Activated T-helper 2 cell treated with anti-CD3 and anti-CD28 coated beads, Interferon-gamma antibody, Interleukin-2, Interleukin-4, amounts not matched to agents 10 μg/mL and 5 μg/mL and 100 μg/mL, durations not matched to agents 14 hours and 24 hours and 36 hours (primary cell): ENCODE measurements around the gene SLC25A24. TPM values are rescaled to one million over a fixed set of nuclear protein-coding genes. Genes with fewer than 3 reads are reported as not detected.
"Not testable (repeated sequence)": the region's sequence is repeated elsewhere in the genome, so short reads cannot be mapped to it uniquely, and the experiment has no call there.

Source experiments
- DNase-seq: peaks from one replicate; pipeline ENCODE4 v3.0.0; 2021; ENCODE audit warnings: low spot score
- H3K27ac Mint-ChIP-seq: one replicate; pipeline ENCODE4 v1.8.0; 2021; ENCODE audit warnings: mixed read lengths
- H3K27me3 Mint-ChIP-seq: one replicate; pipeline ENCODE4 v1.8.0; 2021; ENCODE audit warnings: low read depth, mixed read lengths
- H3K36me3 Mint-ChIP-seq: one replicate; pipeline ENCODE4 v1.8.0; 2021; ENCODE audit warnings: low read depth, mixed read lengths
- H3K4me1 Mint-ChIP-seq: one replicate; pipeline ENCODE4 v1.8.0; 2021; ENCODE audit warnings: low read depth, mixed read lengths
- H3K4me3 Mint-ChIP-seq: one replicate; pipeline ENCODE4 v1.8.0; 2021; ENCODE audit warnings: low read depth, mild to moderate bottlenecking, moderate library complexity, mixed read lengths
- H3K9me3 Mint-ChIP-seq: one replicate; pipeline ENCODE4 v1.8.0; 2021; ENCODE audit warnings: mixed read lengths
- intact Hi-C: fragments of 100-400 bp; cut with micrococcal nuclease; formaldehyde crosslinking; loops from one replicate; pipeline ENCODE4 v1.15.1; 2023
- total RNA-seq: library from RNA; stranded (reverse); gene quantifications from 2 replicates; pipeline ENCODE4 v1.2.3, GENCODE V29; 2022

SLC25A24 gene
- 27.5 and 28.0 TPM in 2 replicates for total RNA-seq

DNA sequence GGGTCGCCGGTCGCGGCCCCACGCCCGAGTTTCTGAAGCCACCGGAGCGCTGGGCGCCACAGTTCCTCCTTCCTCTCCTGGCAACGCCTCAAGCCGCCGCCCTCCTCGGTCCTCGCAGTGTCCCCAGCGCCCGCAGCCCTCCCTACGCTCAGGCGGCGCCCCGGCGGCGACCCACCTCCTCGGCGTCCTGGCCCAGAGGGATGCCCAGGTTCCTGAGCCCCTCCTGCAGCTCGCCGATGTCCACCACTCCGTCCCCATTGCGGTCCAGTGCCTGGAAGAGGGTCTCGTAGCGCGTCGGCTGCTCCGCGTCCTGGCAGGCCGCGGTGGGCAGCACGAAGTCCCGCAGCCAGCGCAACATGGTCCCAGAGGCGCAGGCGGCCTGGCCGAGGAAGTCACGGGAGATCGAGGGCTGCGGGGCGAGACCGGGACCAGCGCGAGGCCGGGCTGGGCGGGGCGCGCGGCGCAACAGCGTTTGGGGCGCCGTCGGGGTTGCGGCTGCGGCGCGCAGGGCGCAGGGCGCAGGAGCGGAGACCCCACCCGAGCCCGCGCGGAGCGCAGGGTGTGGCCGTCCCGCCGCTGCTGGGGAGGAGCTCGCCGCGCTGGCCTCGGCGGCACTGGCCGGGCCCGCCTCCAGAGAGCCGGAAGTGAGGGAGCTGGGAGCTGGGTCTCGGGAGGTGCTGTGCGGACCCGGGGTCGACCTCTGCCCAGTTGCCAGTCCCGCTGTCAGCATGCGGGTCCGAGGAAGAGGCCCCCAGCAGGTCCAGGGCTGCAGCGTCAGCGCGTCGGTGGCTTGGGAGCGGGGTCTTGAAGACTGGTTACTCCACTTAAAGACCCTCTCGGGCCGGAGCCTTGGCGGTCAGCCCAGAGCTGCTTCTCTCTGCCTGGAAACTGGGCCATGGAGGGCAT, at the start of gene SLC25A24:
SLC25A24 (minus strand) TSS at position 563 of the 906 bp plus-strand sequence; CDS start at position 358, 205 bp downstream.
- intact Hi-C loops = loop anchor here (5.0 kb wide), 2 partner anchors 413 to 442 kb away; no protein-coding TSS in a partner anchor
- H3K4me3 Mint-ChIP-seq = peak within 1 kb of the TSS; percentile 89
- H3K36me3 Mint-ChIP-seq = peaks cover 41% of the 10 kb centered on the region
- peaks cover 12% of the 10 kb centered on the region for H3K9me3 Mint-ChIP-seq
- H3K4me1 Mint-ChIP-seq = peaks cover 37% of the 10 kb centered on the region
- H3K27ac Mint-ChIP-seq = peak within 1 kb of the TSS; percentile 75
- DNase-seq = peak; percentile 84
- peaks cover 6% of the 10 kb centered on the region for H3K27me3 Mint-ChIP-seq

- intact Hi-C loops, H3K4me3 Mint-ChIP-seq, H3K9me3 Mint-ChIP-seq, H3K36me3 Mint-ChIP-seq, H3K27me3 Mint-ChIP-seq, H3K27ac Mint-ChIP-seq, H3K4me1 Mint-ChIP-seq, DNase-seq: not testable (repeated sequence)
Observed at GRCh38 chr1:108243976-108244375, 43.8 kb upstream of the SLC25A24 start, which contains the start of gene NBPF4. NBPF4 (minus strand) TSS chr1:108244076; CDS start chr1:108243761, 315 bp downstream.

DNA sequence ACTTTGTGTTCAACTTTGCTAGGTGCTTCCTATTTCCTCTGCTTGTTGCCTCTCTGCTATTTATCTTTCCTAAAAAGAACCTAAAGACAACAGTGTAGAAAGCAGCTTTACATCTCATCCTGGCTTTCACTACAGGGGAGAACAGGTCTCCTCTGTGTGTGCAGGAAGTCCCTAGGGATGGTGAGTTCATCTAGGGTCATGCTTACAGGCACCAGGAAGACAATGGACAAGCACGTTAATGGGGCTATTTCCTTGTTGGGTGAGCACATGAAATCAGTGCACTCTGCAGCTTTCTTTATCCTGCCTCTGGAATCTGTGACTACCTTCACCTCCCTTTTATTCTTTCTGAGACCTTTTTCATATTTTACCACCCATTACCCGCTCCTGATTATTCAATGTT, 39.3 kb upstream of the SLC25A24 start:
- H3K27me3 Mint-ChIP-seq, H3K27ac Mint-ChIP-seq, H3K4me3 Mint-ChIP-seq, H3K9me3 Mint-ChIP-seq, DNase-seq, intact Hi-C loops, H3K36me3 Mint-ChIP-seq, H3K4me1 Mint-ChIP-seq: not testable (repeated sequence)

GRCh38 chr1:108235308-108235707, 35.2 kb upstream of the SLC25A24 start:
- DNase-seq, H3K4me3 Mint-ChIP-seq, H3K36me3 Mint-ChIP-seq, H3K27me3 Mint-ChIP-seq, intact Hi-C loops, H3K4me1 Mint-ChIP-seq, H3K27ac Mint-ChIP-seq, H3K9me3 Mint-ChIP-seq: not testable (repeated sequence)

DNA sequence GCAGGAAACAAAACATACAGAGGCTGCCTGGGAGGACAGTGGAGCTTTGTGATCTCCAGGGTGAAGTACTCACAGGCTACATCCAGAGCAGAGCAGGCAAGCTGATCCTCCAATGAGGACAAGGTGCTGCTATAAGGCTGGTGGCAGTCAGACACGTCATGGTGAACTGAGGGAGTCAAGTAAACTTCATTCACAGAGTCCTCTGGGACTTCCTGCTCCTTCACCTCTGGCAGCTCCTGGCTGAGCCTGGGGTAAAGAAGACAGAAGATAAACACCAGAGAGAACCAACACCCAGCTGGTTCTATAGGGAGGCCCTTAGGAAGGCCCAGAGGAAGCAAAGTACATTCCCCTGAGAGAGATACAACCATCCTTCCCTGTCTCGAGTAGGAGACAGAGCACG, 32.0 kb upstream of the SLC25A24 start:
- H3K4me1 Mint-ChIP-seq = not testable (repeated sequence)

DNA sequence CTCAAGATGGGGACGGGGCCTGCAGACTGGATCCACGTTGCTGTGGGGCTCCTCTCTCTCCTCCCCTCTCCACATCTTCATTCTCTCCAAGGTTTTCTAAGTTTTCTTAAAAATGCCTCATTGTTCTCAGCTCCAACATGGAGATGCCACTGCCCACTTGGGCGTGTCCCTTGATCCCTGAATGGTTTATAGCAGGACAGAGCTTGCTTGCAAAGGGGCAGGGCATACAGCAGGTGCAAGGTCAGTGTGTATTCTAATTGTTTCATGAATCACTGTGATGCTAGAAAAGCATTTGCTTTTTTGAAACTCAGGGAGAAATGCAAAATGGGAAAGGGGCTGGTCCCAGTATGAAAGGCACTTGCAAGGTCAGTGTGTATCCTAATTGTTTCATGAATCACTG, 29.8 kb upstream of the SLC25A24 start:
- not testable (repeated sequence) for H3K27me3 Mint-ChIP-seq, H3K27ac Mint-ChIP-seq, H3K9me3 Mint-ChIP-seq

More for the DNA sequence above, 32.0 kb upstream of the SLC25A24 start:
- intact Hi-C loops, H3K27me3 Mint-ChIP-seq, DNase-seq, H3K36me3 Mint-ChIP-seq, H3K9me3 Mint-ChIP-seq, H3K4me3 Mint-ChIP-seq, H3K27ac Mint-ChIP-seq: not testable (repeated sequence)

DNA sequence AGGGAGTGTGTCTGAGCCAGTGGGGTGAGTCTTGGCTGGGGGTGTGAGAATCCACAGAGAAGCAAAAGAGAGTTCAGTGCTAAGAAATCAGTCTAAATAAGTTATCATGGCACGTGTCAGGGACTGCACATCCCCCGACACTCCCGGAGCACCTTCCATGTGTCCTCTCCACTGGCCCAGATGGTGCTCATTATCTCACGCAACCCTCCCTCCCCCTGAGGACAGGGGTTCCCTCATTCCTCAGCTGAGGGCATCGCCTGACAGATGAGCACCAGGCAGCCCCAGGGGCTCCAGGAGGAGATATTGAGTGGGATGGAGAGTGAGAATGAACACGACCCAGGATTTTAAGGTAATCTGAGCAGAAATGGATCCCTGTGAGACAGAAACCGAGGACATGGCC, 27.6 kb upstream of the SLC25A24 start:
- H3K4me1 Mint-ChIP-seq, H3K36me3 Mint-ChIP-seq, H3K4me3 Mint-ChIP-seq, H3K27me3 Mint-ChIP-seq, intact Hi-C loops, H3K27ac Mint-ChIP-seq, DNase-seq, H3K9me3 Mint-ChIP-seq: not testable (repeated sequence)

More for the DNA sequence above, 29.8 kb upstream of the SLC25A24 start:
- H3K4me3 Mint-ChIP-seq, H3K36me3 Mint-ChIP-seq, DNase-seq, H3K4me1 Mint-ChIP-seq, intact Hi-C loops: not testable (repeated sequence)

- H3K9me3 Mint-ChIP-seq, H3K4me1 Mint-ChIP-seq, H3K27me3 Mint-ChIP-seq, H3K4me3 Mint-ChIP-seq, DNase-seq, H3K36me3 Mint-ChIP-seq, H3K27ac Mint-ChIP-seq, intact Hi-C loops: not testable (repeated sequence)
Observed at GRCh38 chr1:108226855-108227254, 26.7 kb upstream of the SLC25A24 start.

- intact Hi-C loops, H3K36me3 Mint-ChIP-seq, DNase-seq, H3K27ac Mint-ChIP-seq, H3K4me3 Mint-ChIP-seq, H3K4me1 Mint-ChIP-seq, H3K9me3 Mint-ChIP-seq, H3K27me3 Mint-ChIP-seq: not testable (repeated sequence)
Observed at GRCh38 chr1:108223226-108223625, 23.1 kb upstream of the SLC25A24 start.

DNA sequence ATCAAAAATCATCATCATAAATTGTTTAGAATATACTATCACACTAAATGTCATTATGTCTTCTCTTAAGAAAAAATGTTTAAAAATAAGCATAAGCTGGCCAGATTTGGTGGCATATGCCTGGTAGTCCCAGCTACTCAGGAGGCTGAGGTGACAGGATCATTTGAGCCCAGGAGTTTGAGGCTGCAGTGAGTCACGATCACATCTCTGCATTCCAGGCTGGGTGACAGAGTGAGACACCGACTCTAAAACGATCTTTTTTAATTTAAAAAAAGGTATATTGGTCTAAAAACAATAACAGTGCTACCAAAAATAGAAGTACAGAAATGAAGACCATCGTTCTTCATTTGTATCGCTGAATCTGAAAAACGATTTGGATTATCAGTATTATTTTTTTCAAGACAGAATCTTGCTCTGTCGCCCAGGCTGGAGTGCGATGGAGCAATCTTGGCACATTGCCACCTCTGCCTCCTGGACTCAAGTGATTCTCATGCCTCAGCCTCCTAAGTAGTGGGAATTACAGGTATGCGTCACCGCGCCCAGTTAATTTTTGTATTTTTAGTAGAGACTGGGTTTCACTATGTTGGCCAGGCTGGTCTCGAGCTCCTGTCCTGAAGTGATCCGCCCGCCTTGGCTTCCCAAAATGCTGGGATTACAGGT, 17.5 kb upstream of the SLC25A24 start:
- H3K36me3 Mint-ChIP-seq, H3K27me3 Mint-ChIP-seq, H3K9me3 Mint-ChIP-seq, intact Hi-C loops, H3K4me3 Mint-ChIP-seq, H3K27ac Mint-ChIP-seq, DNase-seq: not testable (repeated sequence)
- H3K4me1 Mint-ChIP-seq = peaks cover 16% of the 10 kb centered on the region

DNA sequence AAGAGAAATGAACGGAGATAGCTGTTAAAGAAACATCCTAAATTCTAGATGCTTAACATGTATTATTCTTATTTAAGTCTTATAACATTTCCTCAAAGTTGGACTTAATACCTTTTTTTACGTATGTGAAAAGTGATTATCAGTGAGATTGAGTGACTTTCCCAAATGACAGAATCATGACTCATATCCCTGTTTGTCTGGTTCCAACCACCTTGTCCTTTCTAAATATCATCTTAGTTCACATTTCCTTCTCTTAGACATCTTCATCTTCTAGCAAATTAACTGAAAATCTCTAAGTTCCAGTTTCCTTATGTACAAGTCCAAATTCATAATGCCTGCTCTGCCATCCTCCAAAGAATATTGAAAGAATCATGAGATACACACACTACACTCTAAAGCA, 16.9 kb upstream of the SLC25A24 start:
- H3K27ac Mint-ChIP-seq, intact Hi-C loops, H3K9me3 Mint-ChIP-seq, DNase-seq, H3K4me3 Mint-ChIP-seq, H3K36me3 Mint-ChIP-seq: not testable (repeated sequence)
- peaks cover 16% of the 10 kb centered on the region for H3K4me1 Mint-ChIP-seq
- H3K27me3 Mint-ChIP-seq = peaks cover 16% of the 10 kb centered on the region

GRCh38 chr1:108216028-108216890, 16.1 kb upstream of the SLC25A24 start:
- H3K27ac Mint-ChIP-seq, H3K4me3 Mint-ChIP-seq, intact Hi-C loops, H3K36me3 Mint-ChIP-seq, H3K9me3 Mint-ChIP-seq, DNase-seq: not testable (repeated sequence)
- peaks cover 22% of the 10 kb centered on the region for H3K27me3 Mint-ChIP-seq
- H3K4me1 Mint-ChIP-seq = peaks cover 22% of the 10 kb centered on the region
